ENCODE data around the gene CSTB.

DNA sequence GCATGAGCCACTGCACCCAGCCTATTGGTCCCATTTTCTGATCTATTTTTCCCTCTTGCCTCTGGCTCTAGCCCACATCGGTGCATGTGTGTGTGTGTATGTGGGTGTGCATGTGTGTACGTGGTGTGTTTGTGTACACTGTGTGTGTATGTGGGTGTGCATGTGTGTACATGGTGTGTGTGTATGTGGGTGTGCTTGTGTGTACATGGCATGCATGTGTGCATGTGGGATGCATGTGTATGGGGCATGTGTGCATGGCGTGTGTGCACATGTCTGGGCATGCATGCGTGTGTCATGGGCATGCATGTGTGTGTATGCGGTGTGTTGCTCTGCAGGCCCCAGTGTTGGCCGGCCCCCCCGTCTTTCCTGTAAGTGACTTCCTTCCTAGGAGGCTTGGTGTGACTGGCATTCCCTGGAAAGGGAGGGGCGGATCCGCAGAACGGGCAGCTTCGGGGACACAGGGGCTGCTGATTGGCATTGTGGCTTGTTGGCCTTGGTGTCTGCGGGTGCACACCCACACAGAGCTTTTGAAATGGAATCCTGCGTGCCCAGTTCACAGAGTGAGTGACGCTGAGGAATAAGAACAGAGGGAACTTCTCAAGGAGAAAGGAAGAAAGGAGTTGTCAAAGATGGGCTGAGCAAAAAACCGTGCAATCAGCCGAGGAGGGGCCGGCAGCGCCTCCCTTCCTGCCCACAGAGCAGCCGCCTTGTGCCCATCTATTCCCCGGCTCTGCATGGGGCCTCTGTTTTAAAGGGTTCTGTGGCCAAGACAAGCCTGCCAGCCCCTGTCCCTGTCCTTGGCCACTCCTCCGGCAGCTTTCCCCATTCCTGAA lies 49.2 kb downstream of the CSTB start:
- TF ChIP-seq CTCF (IDR thresholded peaks at IDR 0.05; ENCODE audit: low read depth, low read length) (no peak), POLR2A (IDR thresholded peaks at IDR 0.05; ENCODE audit: extremely low read depth, insufficient read length) (peak; percentile 16), MYC (IDR thresholded peaks at IDR 0.05; ENCODE audit: low read depth, low read length) (0 out of 2 replicates have a peak, but pooled peaks have one; percentile 22)
- TF ChIP-seq, protein P1, sequence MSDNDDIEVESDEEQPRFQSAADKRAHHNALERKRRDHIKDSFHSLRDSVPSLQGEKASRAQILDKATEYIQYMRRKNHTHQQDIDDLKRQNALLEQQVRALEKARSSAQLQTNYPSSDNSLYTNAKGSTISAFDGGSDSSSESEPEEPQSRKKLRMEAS (IDR thresholded peaks at IDR 0.05; ENCODE audit: low read depth, low read length) = peak; percentile 32; the same call in 1 of the 2 replicates
